IPS DF 4.7 (cell line): ENCODE results near the gene PCDHA11.

Experiments used
- DNase-seq: peaks from one replicate; pipeline ENCODE4 v3.0.0-alpha.2; 2013; ENCODE audit warnings: low spot score; ENCODE audit errors: extremely low read depth

Gene PCDHA11

DNA sequence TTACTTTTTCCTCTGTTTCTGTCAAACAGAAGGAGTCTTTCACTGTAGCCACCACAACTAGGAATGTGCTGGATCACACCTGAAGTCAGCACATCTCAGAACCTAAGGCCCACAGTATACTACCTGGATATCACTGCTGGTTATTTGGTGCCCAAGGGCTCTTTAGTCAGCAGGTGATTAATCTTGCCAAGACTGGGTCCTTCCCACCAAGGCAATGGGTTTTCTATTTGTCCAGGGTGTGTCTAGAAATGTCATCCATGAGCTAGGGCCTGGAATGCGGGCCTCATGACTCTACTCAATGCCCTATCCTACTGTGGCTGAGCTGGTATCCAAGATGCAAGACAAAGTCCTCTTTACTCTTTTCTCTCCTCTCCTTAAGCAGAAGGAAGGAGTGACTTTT is 47.6 kb downstream of the PCDHA11 start:
- no peak for DNase-seq
